ENCODE measurements around the gene ETFB.

ETFB gene

DNA sequence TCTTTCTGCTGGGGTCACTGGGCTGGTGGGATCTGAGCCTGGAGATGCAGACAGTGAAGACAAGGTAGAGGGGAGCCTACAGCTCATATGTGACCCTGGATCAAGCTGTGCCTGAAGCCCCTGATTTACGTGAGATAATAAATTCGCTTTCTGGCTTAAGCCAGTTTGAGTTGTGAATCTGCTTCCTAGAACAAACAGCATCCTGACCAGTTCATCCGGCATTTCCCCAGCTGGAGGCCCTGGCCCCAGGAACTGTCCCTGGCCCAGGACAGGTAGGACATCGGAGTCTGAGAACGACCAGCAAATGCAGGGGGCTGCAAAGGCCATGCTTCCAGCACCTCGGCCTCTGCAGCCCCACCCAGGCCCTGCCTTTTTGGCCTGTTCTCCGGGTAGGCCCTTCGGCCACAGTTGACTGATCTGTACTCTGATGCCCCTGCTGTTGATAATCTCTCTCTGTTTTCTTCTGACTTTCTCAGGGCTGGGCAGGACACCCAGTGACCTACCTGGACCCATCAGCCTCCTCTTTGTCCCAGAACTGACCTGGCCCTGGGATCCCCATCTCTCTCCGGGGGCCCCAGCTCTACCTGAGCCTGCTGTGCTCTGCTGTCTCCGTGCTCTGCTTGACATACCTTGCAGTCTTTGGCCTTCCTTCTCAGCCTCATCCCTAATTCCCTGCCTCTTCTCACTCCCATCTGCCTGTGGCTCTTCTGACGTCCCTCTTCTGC is 14.8 kb downstream of the ETFB start:
- DNase-seq: no peak

DNA sequence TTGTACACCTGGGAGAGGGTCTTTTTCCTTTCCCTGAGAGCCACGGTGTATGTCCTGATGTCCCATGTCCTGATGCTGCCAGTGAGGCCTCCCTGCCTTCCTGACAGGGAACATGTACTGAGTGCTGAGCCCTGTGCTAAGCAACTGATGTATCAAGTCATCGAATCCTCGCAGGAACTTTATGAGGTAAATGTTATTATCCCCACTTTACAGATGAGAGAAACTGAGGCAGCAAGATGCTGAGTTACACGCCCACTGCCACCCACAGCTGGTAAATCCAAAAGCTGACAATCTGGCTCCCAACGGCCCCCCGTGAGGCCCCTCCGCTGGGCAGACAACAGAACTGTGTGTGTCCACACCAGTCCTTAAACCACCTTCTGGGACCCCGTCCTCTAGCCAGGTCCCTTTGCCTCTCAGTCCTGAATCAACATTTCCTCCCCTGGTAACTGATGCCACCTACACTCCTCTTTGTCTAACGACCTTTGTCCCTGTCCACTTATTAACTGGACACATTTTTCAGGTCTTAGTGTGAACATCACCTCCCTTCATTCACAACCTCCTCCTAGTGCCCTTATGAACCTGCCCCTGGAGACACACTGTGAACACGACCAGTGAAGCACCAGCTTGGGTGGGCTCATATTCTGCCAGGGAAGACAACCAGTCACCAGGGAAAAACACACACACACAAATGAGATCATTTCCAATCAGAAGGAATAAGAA is 18.8 kb downstream of the ETFB start:
- DNase-seq: no peak

DNA sequence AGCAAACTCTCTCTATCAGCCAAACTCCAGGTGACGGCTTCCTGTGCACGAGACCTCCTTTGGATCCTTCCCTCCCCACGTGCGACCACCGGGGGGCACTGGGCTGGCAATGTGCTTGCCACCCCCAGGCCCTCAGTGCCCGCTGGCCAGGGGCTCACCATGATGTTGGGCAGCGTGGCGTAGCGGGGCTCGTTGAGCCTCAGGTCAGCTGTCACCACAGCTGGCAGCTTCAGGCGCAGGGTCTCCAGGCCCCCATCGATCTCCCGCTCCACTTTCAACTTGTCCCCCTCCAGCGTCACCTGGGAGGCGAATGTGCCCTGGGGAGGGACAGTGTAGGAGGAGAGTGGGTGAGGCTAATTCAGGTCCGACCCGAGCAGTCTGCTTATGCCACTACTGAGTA is 19.4 kb downstream of the ETFB start:
- DNase-seq: no peak

DNA sequence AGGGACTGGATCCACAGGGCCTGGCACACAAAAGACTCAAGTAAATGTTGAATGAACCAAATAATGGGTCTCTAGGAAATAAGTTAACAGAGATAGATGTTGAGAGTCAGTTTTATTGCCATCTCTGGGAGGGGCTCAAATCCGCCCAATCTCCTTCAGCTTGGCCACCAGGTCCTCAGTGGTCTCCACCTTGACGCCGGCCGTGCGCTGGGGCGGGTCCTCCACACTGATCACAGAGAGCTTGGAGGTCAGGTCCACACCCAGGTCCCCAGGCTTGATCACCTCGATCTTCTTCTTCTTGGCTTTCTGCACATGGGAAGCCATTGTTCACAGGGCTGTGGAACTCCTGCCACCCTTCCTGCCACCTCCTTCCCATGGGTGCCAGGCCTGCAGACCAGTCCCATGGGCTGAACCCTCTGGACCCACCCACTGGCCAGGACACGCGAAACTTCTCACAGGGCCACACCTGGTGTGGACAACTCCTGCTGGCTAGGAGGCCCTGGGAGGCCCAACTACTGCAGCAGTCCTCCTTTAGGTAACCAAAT is 21.0 kb downstream of the ETFB start:
- no peak for DNase-seq

DNA sequence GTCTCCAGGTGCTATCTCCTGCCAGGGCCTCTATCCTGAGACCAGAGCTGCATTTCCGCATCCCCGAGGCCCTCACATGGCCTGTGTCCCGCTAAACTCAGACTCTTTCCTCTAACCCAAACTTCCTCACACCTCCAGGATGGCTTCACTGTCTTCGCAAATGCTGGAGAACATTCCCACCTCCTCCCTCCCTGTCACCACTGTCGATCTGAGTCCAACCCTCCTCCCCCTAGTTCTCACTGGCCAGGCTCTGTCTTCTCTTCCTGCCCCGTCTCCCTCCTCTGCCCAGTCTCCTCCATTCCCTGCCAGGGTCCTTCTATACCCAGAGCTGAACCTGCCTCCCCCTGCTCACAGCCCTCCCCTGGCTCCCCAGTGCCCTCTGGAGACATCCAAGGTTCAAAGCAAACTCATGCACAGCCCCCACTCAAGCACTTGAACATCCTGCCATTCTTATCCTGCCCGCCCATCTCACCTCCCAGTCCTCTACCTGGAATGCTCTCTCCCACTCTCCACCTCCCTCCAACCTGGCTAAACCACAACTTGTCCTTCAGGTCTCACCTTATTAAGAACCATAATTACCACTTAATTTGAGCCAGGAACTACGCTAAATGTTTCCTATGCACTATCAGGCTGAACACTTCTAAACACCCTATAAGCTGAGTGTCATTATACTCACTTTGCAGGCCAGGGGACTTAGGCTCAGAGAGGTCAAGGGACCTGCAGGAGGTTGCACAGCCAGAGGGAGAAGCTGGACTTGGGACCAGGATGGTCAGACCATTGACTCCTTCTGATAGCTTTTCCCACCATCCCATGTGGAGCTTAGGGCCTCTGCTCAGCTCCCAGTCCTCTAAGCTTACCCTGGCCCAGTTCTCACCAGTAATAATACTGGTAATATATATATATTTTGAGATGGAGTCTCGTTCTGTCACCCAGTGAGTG is 23.3 kb downstream of the ETFB start:
- DNase-seq: no peak

DNA sequence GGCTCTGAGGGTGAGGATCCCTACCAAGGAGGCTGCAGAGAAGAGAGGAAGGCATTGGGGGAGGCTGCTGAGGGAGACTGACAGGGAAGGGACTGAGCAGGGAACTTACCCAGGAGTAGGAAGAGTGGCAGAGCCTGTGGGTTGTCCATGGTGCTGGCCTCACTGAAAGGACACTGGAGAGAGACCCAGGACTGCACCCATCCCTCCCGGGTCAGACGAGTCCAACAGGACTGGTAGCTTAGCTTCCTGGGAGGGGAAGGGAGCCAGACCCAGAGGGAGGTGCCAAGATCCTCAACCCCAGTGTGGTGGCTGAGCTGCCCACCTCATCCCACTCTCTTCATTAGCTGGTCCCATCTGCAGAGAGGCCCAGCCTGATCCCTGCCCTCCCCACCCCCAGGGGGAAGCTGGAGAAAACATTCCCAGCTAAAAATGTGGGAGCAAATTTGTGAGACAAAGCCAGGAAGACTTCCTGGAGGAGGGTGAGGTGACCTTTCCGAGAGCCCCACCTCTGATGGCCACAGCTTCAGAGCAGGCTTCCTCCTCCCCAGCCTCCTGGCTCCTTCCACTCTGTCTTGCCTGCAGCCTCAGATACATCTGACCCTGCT is 24.1 kb downstream of the ETFB start, which contains the start of gene VSIG10L:
TSS of gene VSIG10L (minus strand) at position 164 of the 605 bp plus-strand sequence. CDS start at position 149, 15 bp downstream.
- DNase-seq: no peak

DNA sequence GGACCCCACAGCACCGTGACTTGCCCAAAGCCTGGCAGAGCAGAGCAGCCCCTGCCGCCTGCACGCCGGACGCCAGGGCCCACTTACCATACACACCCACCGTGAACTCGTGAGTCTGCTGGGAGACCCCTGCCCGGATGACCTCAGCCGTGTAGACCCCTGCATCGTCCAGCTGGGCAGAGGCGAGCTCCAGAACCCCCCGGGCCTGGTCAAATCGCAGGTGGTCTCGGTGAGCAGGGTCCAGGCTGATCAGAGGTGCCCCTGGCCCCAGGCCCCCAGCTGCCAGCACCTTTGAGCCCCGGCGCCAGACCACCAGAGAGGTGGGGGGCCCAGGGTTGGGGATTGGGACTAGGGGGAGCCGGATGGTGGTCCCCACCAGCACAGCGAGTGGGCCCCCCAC is 25.1 kb downstream of the ETFB start:
- no peak for DNase-seq

DNA sequence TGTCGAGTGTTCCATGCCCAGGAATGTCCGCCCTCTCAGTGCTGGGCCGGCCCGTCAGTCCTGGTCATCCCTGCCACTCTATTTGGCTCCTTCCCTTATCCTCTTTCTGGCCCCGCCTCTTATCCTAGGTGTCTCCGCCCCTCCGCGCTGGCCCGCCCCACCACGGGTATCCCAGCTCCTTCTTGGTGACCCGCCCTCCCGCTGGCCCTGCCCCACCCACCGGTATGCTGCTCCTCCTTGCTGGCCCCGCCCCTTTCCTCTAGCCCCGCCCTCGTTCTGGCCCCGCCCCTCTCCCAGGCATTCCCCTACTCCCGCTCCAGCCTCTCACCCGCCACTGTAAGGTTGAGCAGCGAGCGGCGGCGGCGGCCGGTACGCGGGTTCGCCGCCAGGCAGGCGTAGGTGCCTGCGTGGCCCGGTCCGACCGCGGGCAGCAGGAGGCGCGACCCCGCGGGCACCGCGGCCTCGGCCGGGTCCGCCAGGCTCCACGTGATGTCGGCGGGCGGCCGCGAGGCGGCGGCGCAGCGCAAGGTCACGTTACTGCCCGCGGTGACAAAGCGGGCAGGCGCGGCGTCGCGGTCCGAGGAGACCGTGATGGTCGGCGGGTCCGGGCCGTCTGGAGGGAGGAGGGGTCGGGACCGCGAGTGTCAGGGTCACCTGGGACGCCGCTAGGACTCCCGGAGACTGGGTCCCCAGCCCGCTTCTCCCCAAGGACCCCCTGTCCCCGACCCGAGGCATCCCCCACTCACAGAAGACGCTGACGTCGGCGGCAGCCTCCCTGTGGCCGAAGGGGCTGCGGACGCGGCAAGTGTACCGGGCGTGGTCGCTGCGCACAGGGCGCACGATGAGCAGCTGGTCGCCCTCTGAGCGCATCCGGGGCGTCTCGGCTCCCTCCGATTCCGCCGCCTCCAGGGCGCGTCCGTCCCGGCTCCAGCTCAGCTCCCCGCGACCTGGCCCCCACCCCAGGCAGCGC is 26.2 kb downstream of the ETFB start:
- peak; percentile 88 for DNase-seq

DNA sequence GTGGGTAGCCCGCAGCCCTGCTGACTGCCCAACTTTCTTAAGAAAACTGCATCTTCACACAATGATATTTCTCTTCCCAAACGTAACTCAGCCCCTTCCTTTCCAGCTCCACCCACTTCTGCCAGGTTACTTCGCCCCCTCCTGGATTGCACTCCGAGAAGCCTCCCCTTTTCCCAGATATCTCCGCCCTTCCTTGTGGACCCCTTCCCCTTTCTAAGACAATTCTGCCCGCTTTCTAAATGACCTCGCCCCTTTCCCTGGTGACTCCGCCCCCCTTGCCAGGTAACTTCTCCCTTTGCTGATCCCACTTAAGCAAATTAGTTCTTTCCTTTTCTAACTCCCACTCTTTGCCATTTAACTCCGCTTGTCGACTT is 26.9 kb downstream of the ETFB start:
- no peak for DNase-seq

DNA sequence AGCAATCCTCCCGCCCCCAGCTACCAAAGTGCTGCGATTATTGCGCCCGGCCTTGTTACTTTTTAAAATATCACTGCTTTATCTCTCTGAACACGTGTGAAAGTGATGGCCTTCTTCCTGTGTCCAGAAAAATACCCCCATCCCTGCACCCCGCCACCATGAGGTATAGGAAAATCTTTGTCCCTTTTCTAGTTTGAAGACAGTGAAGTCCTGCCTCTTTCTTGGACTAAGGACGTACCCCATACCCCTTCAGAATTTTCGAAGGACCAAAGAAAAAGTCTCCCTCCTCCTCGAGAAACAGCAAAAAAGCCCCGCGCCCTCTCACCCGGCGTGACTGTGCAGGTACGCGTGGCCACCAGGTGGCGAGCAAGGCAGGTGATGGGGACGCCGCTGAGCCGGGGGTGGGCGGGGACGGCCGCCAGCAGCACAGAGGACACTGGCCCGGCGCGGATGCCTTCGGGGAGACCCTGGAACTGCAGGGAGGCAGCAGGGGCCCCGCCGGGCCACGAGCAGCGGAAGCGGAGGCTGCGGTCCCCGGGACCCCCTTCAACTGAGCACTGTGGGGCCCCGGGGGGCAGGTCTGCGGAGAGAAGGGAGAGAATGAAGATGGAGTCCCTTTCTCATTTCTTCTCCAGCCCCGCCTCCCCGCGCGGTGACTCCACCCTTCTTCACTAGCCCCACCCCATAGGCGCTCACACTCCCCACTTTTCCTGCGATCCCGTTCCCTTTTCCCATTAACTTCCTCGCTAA is 27.4 kb downstream of the ETFB start:
- peak; percentile 87 for DNase-seq

DNA sequence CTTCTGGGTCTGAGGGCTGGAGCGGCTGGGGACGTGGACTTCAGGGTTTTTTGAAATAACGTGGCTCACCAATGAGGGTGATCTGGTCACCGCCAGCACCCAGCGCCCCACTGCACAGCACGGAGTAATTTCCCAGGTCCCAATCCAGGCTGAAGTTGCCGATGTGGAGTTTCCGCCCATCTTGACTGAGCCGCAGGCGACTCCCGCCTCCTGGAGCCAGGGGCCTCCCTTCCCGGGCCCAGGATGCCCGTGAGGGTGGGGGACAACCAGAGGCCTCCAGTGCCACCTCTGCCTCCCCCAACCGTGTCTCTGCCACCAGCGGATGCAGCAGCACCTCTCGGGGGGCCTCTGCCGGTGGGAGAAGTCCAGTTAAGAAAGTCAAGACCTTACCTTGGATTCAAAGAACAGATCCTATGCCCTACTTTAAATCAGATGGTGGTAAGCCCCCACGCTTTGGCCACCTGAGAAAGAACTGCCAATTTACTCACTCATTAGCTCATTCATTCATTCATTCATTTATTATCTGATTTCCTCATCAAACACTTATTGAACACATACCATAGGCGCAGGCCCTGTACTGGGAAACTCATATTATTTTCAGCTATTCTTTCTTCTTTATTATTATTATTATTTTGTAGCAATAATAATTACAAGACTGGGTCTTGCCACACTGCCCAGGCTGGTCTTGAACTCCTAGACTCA is 28.2 kb downstream of the ETFB start:
- no peak for DNase-seq

DNA sequence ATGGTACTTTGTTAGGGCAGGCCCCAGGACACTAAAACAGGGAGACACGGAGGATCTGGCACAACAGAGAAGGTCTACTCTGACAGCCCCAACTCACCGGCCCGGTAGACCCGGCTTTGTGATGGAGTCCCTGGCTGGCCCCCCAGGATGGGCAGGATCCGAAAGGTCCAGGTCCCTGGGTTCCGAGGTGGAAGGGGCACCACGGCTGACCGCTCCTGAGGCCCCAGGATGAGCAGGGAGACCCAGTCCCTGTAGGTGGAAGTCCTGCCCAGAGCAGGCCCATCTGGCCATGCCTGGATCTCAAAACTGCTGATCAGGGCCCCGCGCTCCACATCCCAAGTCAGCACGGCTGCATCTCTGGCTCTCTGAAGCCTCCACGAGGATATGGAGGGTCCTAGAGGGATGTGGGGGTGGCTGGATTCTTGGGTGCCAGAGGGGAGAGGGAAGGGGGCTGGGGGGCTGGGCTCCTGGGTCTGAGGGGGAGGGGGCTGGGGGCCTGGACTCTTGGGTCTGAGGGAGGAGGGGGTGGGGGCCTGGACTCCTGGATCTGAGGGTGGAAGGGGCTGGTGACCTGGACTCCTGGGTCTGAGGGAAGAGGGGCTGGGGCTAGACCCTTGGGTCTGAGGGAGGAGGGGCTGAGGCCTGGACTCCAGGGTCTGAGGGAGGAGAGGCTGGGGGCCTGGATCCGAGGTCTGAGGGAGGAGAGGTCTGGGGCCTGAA is 28.9 kb downstream of the ETFB start:
- no peak for DNase-seq

DNA sequence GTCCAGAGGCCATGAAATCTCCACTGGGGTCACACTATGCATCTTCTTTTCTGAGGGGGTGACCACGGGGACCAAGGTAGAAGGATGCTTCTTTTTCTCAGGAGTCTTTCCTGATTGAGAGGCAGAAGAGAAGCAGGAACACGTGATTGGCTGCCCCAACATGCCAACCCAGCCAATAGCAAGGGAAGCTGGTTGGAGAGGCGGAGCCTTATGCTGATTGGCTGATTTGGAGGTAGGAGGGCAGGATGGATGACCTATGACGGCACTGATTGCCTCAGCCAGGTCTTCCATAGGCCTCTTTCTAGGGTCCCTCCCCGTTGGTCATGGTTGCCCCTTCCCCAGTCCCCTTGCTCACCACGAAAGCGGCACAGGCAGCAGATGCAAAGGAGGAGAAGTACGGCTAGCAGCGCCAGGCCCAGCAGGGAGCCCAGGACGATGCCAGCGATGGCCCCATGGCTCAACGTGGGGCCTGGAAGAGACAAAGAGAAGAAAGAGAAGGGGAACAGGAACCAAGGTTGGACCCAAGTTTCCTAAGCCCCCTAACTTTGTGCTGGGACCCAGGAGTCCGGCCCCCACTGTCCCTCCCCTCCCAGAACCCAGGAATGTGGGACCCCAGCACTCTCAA is 32.2 kb downstream of the ETFB start:
- DNase-seq: no peak

DNA sequence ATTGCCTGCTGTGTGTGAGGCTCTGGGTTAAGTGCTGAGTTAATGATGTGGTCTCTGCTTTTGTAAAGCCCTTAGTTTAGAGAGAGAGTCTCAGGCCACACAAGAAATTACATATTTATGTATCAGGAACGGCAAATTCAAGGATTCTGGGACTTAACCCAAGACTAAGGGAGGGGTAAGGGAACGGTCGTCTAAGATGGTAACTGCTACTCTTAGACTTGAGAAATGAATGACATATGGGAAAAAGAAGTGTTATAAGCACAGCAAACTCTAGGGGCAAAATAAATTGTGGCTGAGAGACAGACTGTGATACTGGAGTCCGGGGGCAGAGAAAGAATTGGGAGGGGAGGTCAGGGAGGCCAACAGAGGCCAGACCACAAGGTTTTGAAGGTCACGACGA is 34.5 kb downstream of the ETFB start:
- DNase-seq: no peak

DNA sequence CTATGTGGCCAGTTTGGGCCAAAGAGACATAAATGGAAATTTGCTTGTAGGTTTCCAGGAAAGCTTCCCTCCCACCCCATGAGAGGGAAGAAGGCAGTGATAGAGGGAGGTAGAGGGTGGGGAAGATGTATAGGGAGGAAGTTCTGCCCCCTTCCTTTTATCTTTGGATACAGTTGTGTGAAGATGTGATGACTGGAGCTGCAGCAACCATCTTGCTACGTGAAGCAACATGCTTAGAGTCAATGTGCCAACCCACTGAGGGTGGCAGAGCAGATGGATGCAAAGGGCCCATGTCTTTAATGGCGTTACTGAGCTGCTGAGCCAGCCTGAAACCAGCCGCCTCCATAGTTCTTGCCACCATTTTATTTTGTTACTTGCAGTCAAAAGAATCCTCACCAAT is 35.0 kb downstream of the ETFB start:
- no peak for DNase-seq

DNA sequence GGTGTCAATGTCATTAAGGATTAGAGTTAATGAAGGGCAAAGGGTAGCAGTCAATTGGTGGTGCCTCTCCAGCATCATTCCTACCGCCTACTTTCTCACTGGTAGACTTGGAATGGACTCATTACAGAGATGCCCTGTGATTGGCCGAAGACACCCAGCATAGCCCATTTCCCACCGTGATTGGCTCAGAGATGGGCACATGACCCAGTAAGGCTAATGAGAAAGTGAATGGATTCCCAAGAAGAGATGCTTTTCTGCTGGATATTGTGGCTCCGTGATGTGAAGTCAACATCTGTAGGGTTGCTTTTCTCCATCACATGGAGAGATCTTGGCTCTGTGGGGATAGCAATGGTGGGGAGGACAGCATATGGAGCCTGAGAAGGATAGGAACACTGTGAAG is 35.8 kb downstream of the ETFB start:
- DNase-seq: no peak

DNA sequence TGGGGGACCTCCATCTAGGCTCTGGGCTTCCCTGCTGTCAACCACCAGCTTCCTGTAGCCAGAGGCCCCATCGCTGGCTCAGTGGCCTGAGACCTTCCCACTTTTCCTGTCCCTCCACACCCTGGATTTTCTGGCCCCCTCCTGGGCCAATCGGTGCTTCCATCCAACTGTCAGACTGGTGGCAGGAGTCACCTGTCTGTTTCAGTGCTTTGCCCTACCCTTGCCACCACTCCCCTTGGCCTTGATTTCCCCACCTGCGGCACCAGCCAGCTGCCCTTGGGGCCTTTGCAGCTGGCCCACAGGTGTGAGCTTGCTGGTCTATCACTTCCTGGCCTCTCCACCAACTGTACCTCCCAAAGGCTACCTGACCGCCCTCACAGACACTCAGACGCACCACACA is 36.8 kb downstream of the ETFB start:
- no peak for DNase-seq

DNA sequence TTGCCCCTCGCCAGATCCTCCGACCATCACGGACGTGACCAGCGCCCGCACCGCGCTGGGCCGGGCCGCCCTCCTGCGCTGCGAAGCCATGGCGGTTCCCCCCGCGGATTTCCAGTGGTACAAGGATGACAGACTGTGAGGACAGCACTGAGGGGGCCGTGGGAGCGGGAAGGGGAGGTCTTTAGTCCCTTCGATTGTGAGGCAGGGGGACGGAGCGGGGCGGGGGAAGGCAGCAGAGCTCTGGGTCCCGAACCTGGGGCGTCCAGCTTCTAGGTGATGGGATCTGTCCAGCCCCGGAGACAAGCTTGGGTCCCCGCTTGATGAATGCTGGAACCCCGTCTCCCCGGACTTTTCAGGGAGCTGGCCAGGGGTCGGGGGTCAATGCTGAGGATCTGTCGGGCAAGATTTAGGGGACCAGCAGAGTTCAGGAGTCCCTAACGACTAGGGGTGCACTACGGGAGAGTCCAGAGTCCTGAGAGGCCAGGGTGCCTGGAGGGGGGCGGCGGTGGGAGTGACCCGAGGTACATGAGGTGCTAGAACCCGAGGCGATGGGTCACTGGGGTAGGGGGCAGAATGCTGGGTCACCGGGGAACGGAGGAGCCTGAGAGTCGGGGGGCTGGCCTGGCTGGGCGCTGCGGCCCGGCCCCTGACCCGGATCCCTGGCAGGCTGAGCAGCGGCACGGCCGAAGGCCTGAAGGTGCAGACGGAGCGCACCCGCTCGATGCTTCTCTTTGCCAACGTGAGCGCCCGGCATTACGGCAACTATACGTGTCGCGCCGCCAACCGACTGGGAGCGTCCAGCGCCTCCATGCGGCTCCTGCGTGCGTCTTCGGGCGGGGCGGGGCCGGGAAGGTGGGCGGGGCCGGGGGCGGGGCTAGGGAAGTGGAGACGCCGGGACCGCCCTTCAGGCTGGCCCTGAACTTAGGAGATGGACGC is 38.9 kb downstream of the ETFB start:
- peak; percentile 54 for DNase-seq
